GM23248 (cell line): Measurements from ENCODE around the gene NBEA. TPM values are rescaled to one million over a fixed set of nuclear protein-coding genes. Genes with fewer than 3 reads are reported as not detected.

Experiments used
- DNase-seq: peaks from one replicate; pipeline ENCODE4 v3.0.0-alpha.2; 2015
- H2AFZ ChIP-seq: fragments of 200-600 bp; sonication (generic); 2 replicates; pipeline ENCODE4 v1.6.1; 2016; ENCODE audit warnings: antibody characterized with exemption
- H3F3A ChIP-seq: fragments of 200-600 bp; sonication (generic); 2 replicates; pipeline ENCODE4 v1.6.1; 2016; ENCODE audit warnings: mild to moderate bottlenecking, antibody characterized with exemption, mixed run types; ENCODE audit not compliant: insufficient read depth
- H3K27ac ChIP-seq: fragments of 200-600 bp; sonication (generic); 2 replicates; pipeline ENCODE4 v1.5.1; 2016; ENCODE audit warnings: mild to moderate bottlenecking
- H3K27me3 ChIP-seq: fragments of 200-600 bp; sonication (generic); replicated peaks from 2 replicates; pipeline ENCODE4 v1.6.1; 2016; ENCODE audit warnings: mild to moderate bottlenecking; ENCODE audit not compliant: insufficient read depth
- H3K36me3 ChIP-seq: fragments of 200-600 bp; sonication (generic); 2 replicates; pipeline ENCODE4 v1.6.1; 2016; ENCODE audit warnings: low read depth, mild to moderate bottlenecking
- H3K4me1 ChIP-seq: fragments of 200-600 bp; sonication (generic); 2 replicates; pipeline ENCODE4 v1.6.1; 2016; ENCODE audit warnings: mild to moderate bottlenecking; ENCODE audit not compliant: insufficient read depth
- H3K4me2 ChIP-seq: fragments of 200-600 bp; sonication (generic); one replicate; pipeline ENCODE4 v1.6.1; 2016; ENCODE audit warnings: mild to moderate bottlenecking; ENCODE audit not compliant: unreplicated experiment
- H3K4me3 ChIP-seq: fragments of 200-600 bp; sonication (generic); 2 replicates; pipeline ENCODE4 v1.5.1; 2016; ENCODE audit warnings: mild to moderate bottlenecking
- H3K79me2 ChIP-seq: fragments of 200-600 bp; sonication (generic); 2 replicates; pipeline ENCODE4 v1.6.1; 2016; ENCODE audit warnings: mild to moderate bottlenecking; ENCODE audit not compliant: insufficient read depth
- H3K9ac ChIP-seq: fragments of 200-600 bp; sonication (generic); 2 replicates; pipeline ENCODE4 v1.6.1; 2016; ENCODE audit warnings: mild to moderate bottlenecking
- H3K9me2 ChIP-seq: fragments of 200-600 bp; sonication (generic); 2 replicates; pipeline ENCODE4 v1.6.1; 2016; ENCODE audit warnings: mixed run types, mild to moderate bottlenecking, moderate library complexity; ENCODE audit not compliant: insufficient read depth
- H3K9me3 ChIP-seq: fragments of 200-600 bp; sonication (generic); one replicate; pipeline ENCODE4 v1.6.1; 2017; ENCODE audit warnings: low read depth
- H4K20me1 ChIP-seq: fragments of 200-600 bp; sonication (generic); 2 replicates; pipeline ENCODE4 v1.6.0; 2016; ENCODE audit not compliant: insufficient read depth
- EZH2 ChIP-seq: fragments of 200-600 bp; sonication (generic); IDR thresholded peaks from 2 replicates; pipeline ENCODE4 v1.6.1; 2018; ENCODE audit warnings: antibody characterized with exemption, mild to moderate bottlenecking; ENCODE audit not compliant: insufficient read depth, poor library complexity, severe bottlenecking
- EZH2phosphoT487 ChIP-seq: fragments of 200-600 bp; sonication (generic); IDR thresholded peaks from 2 replicates; pipeline ENCODE4 v1.6.1; 2018; ENCODE audit warnings: antibody characterized with exemption, moderate library complexity, mild to moderate bottlenecking, low read depth; ENCODE audit not compliant: insufficient read depth
- WGBS, 2 experiments: methylation state at CpG; one replicate each; pipeline ENCODE4 v1.1.6; 2015 to 2017; ENCODE audit warnings: low lambda C conversion rate in 2 of 2, low coverage in 1 of 2; ENCODE audit errors: missing lambda C conversion rate in 2 of 2; 5-methylcytosine and 5-hydroxymethylcytosine counted together
- in situ Hi-C: fragments of 300-500 bp; cut with MboI; formaldehyde crosslinking; loops from 2 replicates; pipeline ENCODE4 v1.15.0; 2020
- polyA plus RNA-seq: library from polyadenylated mRNA; unstranded; fragments of >200 nt; fragmentation: Nextera tagmentation; extraction: Ambion mirVana; gene quantifications from 2 replicates; pipeline ENCODE4 v1.2.1, GENCODE V29; 2016
- total RNA-seq: library from RNA; depleted of rRNA; stranded (reverse); fragments of >200 nt; shearing (Covaris generic); gene quantifications from 2 replicates; pipeline ENCODE4 v1.2.3, GENCODE V29; 2014

NBEA gene
- total and polyA plus RNA-seq, 2 experiments from 2014 or later = 1.9 to 3.7 TPM

- no peak overlapping the region for H2AFZ ChIP-seq
- WGBS, 2 experiments = 47 to 49% methylated on average over 2 of the region's 2 CpGs
- H3K36me3 ChIP-seq = no peaks in the 10 kb centered on the region
- TF ChIP-seq EZH2phosphoT487 (no peak), EZH2 (no peak)
- H3K27ac ChIP-seq = no peak overlapping the region
- H3K9ac ChIP-seq = no peak overlapping the region
- no peaks in the 10 kb centered on the region for H3K9me2 ChIP-seq
- in situ Hi-C loops = no loop called here
- H3K79me2 ChIP-seq = no peaks in the 10 kb centered on the region
- no peak overlapping the region for H3K4me2 ChIP-seq
- no peak for DNase-seq
- H4K20me1 ChIP-seq = no peaks in the 10 kb centered on the region
- H3K4me3 ChIP-seq = no peak overlapping the region
- no peaks in the 10 kb centered on the region for H3K9me3 ChIP-seq
- H3K4me1 ChIP-seq = no peaks in the 10 kb centered on the region
- no peaks in the 10 kb centered on the region for H3F3A ChIP-seq
- no peaks in the 10 kb centered on the region for H3K27me3 ChIP-seq
Measured at GRCh38 chr13:35136585-35136984, 194.5 kb downstream of the NBEA start.

GRCh38 chr13:35139591-35139990, 197.5 kb downstream of the NBEA start:
- 76 to 88% methylated on average over 4 of the region's 4 CpGs for WGBS, 2 experiments
- Histone ChIP-seq H3K4me1 (no peaks in the 10 kb centered on the region), H3K27me3 (no peaks in the 10 kb centered on the region), H3K79me2 (no peaks in the 10 kb centered on the region), H3K4me2 (no peak overlapping the region), H3K9me2 (no peaks in the 10 kb centered on the region), H3F3A (no peaks in the 10 kb centered on the region), H3K4me3 (no peak overlapping the region), H3K9me3 (no peaks in the 10 kb centered on the region), H2AFZ (no peak overlapping the region), H3K27ac (no peak overlapping the region), H3K36me3 (no peaks in the 10 kb centered on the region), H4K20me1 (no peaks in the 10 kb centered on the region), H3K9ac (no peak overlapping the region)
- in situ Hi-C loops = no loop called here
- no peak for DNase-seq
- TF ChIP-seq EZH2phosphoT487 = no peak
- no peak for TF ChIP-seq EZH2

GRCh38 chr13:35140321-35140720, 198.3 kb downstream of the NBEA start:
- H3K9ac ChIP-seq = no peak overlapping the region
- H3K27me3 ChIP-seq = no peaks in the 10 kb centered on the region
- WGBS, 2 experiments = 22 to 39% methylated on average over 1 of the region's 1 CpG
- no peak overlapping the region for H3K4me3 ChIP-seq
- no peaks in the 10 kb centered on the region for H3K4me1 ChIP-seq
- no peaks in the 10 kb centered on the region for H3F3A ChIP-seq
- H2AFZ ChIP-seq = no peak overlapping the region
- no peaks in the 10 kb centered on the region for H3K9me3 ChIP-seq
- in situ Hi-C loops = no loop called here
- H3K27ac ChIP-seq = no peak overlapping the region
- no peaks in the 10 kb centered on the region for H4K20me1 ChIP-seq
- no peak overlapping the region for H3K4me2 ChIP-seq
- DNase-seq = no peak
- TF ChIP-seq EZH2 (no peak), EZH2phosphoT487 (no peak)
- H3K9me2 ChIP-seq = no peaks in the 10 kb centered on the region
- H3K36me3 ChIP-seq = no peaks in the 10 kb centered on the region
- H3K79me2 ChIP-seq = no peaks in the 10 kb centered on the region

GRCh38 chr13:35140831-35141230, 198.8 kb downstream of the NBEA start:
- no peaks in the 10 kb centered on the region for H3F3A ChIP-seq
- H3K27ac ChIP-seq = no peak overlapping the region
- no peaks in the 10 kb centered on the region for H3K79me2 ChIP-seq
- H3K4me2 ChIP-seq = no peak overlapping the region
- in situ Hi-C loops = no loop called here
- H2AFZ ChIP-seq = no peak overlapping the region
- H3K9ac ChIP-seq = no peak overlapping the region
- H3K27me3 ChIP-seq = no peaks in the 10 kb centered on the region
- DNase-seq = no peak
- no peaks in the 10 kb centered on the region for H4K20me1 ChIP-seq
- no peaks in the 10 kb centered on the region for H3K9me2 ChIP-seq
- TF ChIP-seq EZH2phosphoT487 (no peak), EZH2 (no peak)
- H3K36me3 ChIP-seq = no peaks in the 10 kb centered on the region
- H3K9me3 ChIP-seq = no peaks in the 10 kb centered on the region
- no peaks in the 10 kb centered on the region for H3K4me1 ChIP-seq
- H3K4me3 ChIP-seq = no peak overlapping the region

- 95 to 96% methylated on average over 6 of the region's 6 CpGs for WGBS, 2 experiments
- no peaks in the 10 kb centered on the region for H3F3A ChIP-seq
- H3K4me2 ChIP-seq = no peak overlapping the region
- no peaks in the 10 kb centered on the region for H3K36me3 ChIP-seq
- no peak overlapping the region for H3K4me3 ChIP-seq
- H3K79me2 ChIP-seq = no peaks in the 10 kb centered on the region
- in situ Hi-C loops = no loop called here
- H4K20me1 ChIP-seq = no peaks in the 10 kb centered on the region
- DNase-seq = no peak
- TF ChIP-seq EZH2 (no peak), EZH2phosphoT487 (no peak)
- H3K4me1 ChIP-seq = no peaks in the 10 kb centered on the region
- H2AFZ ChIP-seq = no peak overlapping the region
- no peaks in the 10 kb centered on the region for H3K9me3 ChIP-seq
- no peak overlapping the region for H3K9ac ChIP-seq
- H3K27ac ChIP-seq = no peak overlapping the region
- H3K9me2 ChIP-seq = no peaks in the 10 kb centered on the region
- H3K27me3 ChIP-seq = no peaks in the 10 kb centered on the region
Measured at GRCh38 chr13:35143123-35143522, 201.1 kb downstream of the NBEA start.
